HK-2 (cell line): ENCODE results near the gene BTRC.
"Not testable (repeated sequence)": the region's sequence is repeated elsewhere in the genome, so short reads cannot be mapped to it uniquely, and the experiment has no call there.

Experiments used
- DNase-seq: peaks from one replicate; pipeline ENCODE4 v3.0.0-alpha.2; 2018; ENCODE audit not compliant: unreplicated experiment

Gene BTRC

GRCh38 chr10:101346177-101346576, 7.8 kb upstream of the BTRC start:
- DNase-seq: no peak

- DNase-seq: no peak
These were observed 2.9 kb upstream of the BTRC start for GRCh38 chr10:101351017-101351416.

GRCh38 chr10:101351477-101351876, 2.5 kb upstream of the BTRC start:
- DNase-seq: no peak

GRCh38 chr10:101352857-101353256, 1.1 kb upstream of the BTRC start:
- not testable (repeated sequence) for DNase-seq

GRCh38 chr10:101354328-101355071, 535 bp downstream of the BTRC start:
- peak; percentile 64 for DNase-seq

GRCh38 chr10:101355072-101355706, 1.2 kb downstream of the BTRC start:
- DNase-seq: no peak

- no peak for DNase-seq
These were observed 2.2 kb downstream of the BTRC start for GRCh38 chr10:101356132-101356531.

- no peak for DNase-seq
These were observed 4.0 kb downstream of the BTRC start for GRCh38 chr10:101357958-101358357.

GRCh38 chr10:101358706-101359300, 4.8 kb downstream of the BTRC start:
- no peak for DNase-seq

- not testable (repeated sequence) for DNase-seq
These were observed 6.1 kb downstream of the BTRC start for GRCh38 chr10:101360090-101360489.

GRCh38 chr10:101360841-101361240, 6.9 kb downstream of the BTRC start:
- DNase-seq: not testable (repeated sequence)

GRCh38 chr10:101363850-101364400, 10.0 kb downstream of the BTRC start:
- DNase-seq: no peak

- no peak for DNase-seq
These were observed 10.8 kb downstream of the BTRC start for GRCh38 chr10:101364721-101365120.

- no peak for DNase-seq
These were observed 13.8 kb downstream of the BTRC start for GRCh38 chr10:101367569-101368453.

GRCh38 chr10:101373063-101373462, 19.1 kb downstream of the BTRC start:
- DNase-seq: no peak

GRCh38 chr10:101373993-101374392, 20.0 kb downstream of the BTRC start:
- DNase-seq: not testable (repeated sequence)

- DNase-seq: no peak
These were observed 21.1 kb downstream of the BTRC start for GRCh38 chr10:101375076-101375475.

- DNase-seq: no peak
These were observed 25.8 kb downstream of the BTRC start for GRCh38 chr10:101379663-101380352.

GRCh38 chr10:101380353-101381017, 26.5 kb downstream of the BTRC start:
- DNase-seq: no peak

- no peak for DNase-seq
These were observed 32.1 kb downstream of the BTRC start for GRCh38 chr10:101385866-101386658.
